CD4-positive, CD25-positive, alpha-beta regulatory T cell (primary cell): ENCODE data around the gene ARID3A. TPM values are rescaled to one million over a fixed set of nuclear protein-coding genes. Genes with fewer than 3 reads are reported as not detected.

Experiments used
- ATAC-seq, 2 donors: fragments of 150-1000 bp; cut with Tn5 transposase; one replicate each; pipeline ENCODE4 v1.10.0; 2021; ENCODE audit warnings: low read depth in 2 of 2, moderate number of reproducible peaks in 2 of 2, moderate library complexity in 1 of 2
- DNase-seq, 3 donors: peaks; one replicate each; pipeline versions ENCODE4 v3.0.0 to v3.0.0-alpha.2; 2012 to 2022; ENCODE audit warnings: mixed read lengths in 1 of 3
- H3K27ac ChIP-seq: one replicate; pipeline ENCODE4 v1.7.0; 2013; ENCODE audit warnings: mild to moderate bottlenecking, low read length; ENCODE audit not compliant: insufficient read depth, poor library complexity, severe bottlenecking
- H3K27me3 ChIP-seq: one replicate; pipeline ENCODE4 v1.7.0; 2013; ENCODE audit warnings: low read length; ENCODE audit not compliant: control insufficient read depth, insufficient read depth
- H3K36me3 ChIP-seq: one replicate; pipeline ENCODE4 v1.7.0; 2013; ENCODE audit warnings: mild to moderate bottlenecking, low read length, moderate library complexity; ENCODE audit not compliant: control insufficient read depth, insufficient read depth
- H3K4me1 ChIP-seq: 2 replicates; pipeline ENCODE4 v1.7.0; 2013; ENCODE audit warnings: mild to moderate bottlenecking, low read length; ENCODE audit not compliant: insufficient read depth, control insufficient read depth, poor library complexity, severe bottlenecking
- H3K4me3 ChIP-seq: one replicate; pipeline ENCODE4 v1.7.0; 2013; ENCODE audit warnings: low read depth, mild to moderate bottlenecking, low read length, moderate library complexity
- H3K9me3 ChIP-seq, 2 experiments: 1 replicate in 1 of 2; 2 replicates in 1 of 2; pipeline ENCODE4 v1.7.0; 2013; ENCODE audit warnings: low read length in 2 of 2, mild to moderate bottlenecking in 1 of 2, moderate library complexity in 1 of 2; ENCODE audit not compliant: control insufficient read depth in 2 of 2
- H3K27ac Mint-ChIP-seq, 3 donors: one replicate each; pipeline ENCODE4 v1.8.0; 2020 to 2022; ENCODE audit warnings: mild to moderate bottlenecking in 3 of 3, mixed read lengths in 3 of 3, moderate library complexity in 2 of 3
- H3K27me3 Mint-ChIP-seq: one replicate; pipeline ENCODE4 v1.8.0; 2022; ENCODE audit warnings: mild to moderate bottlenecking, mixed read lengths
- H3K36me3 Mint-ChIP-seq: one replicate; pipeline ENCODE4 v1.8.0; 2020; ENCODE audit warnings: mixed read lengths
- H3K4me1 Mint-ChIP-seq, 4 donors: one replicate each; pipeline ENCODE4 v1.8.0; 2020 to 2022; ENCODE audit warnings: mixed read lengths in 4 of 4, mild to moderate bottlenecking in 1 of 4
- H3K4me3 Mint-ChIP-seq, 4 donors: one replicate each; pipeline ENCODE4 v1.8.0; 2020 to 2022; ENCODE audit warnings: mild to moderate bottlenecking in 4 of 4, mixed read lengths in 4 of 4, moderate library complexity in 3 of 4
- H3K9me3 Mint-ChIP-seq, 7 donors: one replicate each; pipeline ENCODE4 v1.8.0; 2020 to 2022; ENCODE audit warnings: mixed read lengths in 7 of 7, mild to moderate bottlenecking in 3 of 7, moderate library complexity in 2 of 7
- polyA plus RNA-seq, 4 donors: library from polyadenylated mRNA; unstranded; fragments of 300-500 nt; fragmentation: Illumina TruSeq; gene quantifications; one replicate each; pipeline ENCODE4 v1.2.3, GENCODE V29; 2021
- total RNA-seq: library from RNA; stranded (reverse); gene quantifications from one replicate; pipeline ENCODE4 v1.2.3, GENCODE V29; 2022

The ARID3A gene
- total and polyA plus RNA-seq, 5 donors from 2014 or later, result 0.63 to 14.4 (median 1.3) TPM

DNA sequence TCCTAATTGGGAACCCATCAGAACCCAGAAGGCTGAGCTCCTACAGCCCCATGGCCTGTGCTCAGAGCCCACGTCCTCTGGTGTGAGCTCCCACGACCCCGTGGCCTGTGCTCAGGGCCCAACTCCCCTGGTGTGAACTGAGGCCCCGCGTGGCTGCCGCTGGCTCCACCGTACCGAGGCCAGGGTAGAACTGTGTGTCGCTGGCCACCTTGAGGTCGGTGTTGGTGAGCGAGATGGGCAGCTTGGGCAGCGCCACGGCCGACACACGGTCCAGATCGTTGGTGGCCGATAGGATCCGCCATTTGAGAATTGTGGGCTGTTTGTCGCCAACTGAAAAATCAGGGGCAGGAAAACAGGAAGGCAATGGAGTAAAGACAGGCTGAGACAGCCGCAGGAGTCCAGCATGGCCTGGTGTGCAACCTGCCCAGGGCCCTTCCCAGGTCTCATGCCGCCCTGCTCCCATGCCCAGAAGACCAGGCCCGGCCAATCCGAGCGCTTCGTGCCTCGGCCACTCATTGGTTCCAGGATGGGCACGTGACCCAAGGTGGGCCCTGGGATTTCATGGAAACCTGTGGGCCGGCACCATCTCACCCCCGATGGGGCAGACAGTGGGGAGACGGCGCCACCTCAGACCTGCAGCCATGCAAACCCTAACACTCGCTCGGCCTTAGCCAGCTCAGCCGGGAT is 44.3 kb upstream of the ARID3A start:
- DNase-seq (no peak), ATAC-seq (no peak)
- H3K4me1 Mint-ChIP-seq, result peaks cover 0 to 2% (median 0%) of the 10 kb centered on the region in 4 donors
- no peak overlapping the region for H3K27ac ChIP-seq
- no peaks in the 10 kb centered on the region for H3K9me3 ChIP-seq
- H3K27ac Mint-ChIP-seq, result no peak overlapping the region
- no peaks in the 10 kb centered on the region for H3K27me3 Mint-ChIP-seq
- H3K36me3 Mint-ChIP-seq, result no peaks in the 10 kb centered on the region
- H3K4me3 Mint-ChIP-seq, result no peak overlapping the region
- no peaks in the 10 kb centered on the region for H3K4me1 ChIP-seq
- peaks cover 45% of the 10 kb centered on the region for H3K36me3 ChIP-seq
- no peaks in the 10 kb centered on the region for H3K9me3 Mint-ChIP-seq
- H3K4me3 ChIP-seq, result no peak overlapping the region
- no peaks in the 10 kb centered on the region for H3K27me3 ChIP-seq

DNA sequence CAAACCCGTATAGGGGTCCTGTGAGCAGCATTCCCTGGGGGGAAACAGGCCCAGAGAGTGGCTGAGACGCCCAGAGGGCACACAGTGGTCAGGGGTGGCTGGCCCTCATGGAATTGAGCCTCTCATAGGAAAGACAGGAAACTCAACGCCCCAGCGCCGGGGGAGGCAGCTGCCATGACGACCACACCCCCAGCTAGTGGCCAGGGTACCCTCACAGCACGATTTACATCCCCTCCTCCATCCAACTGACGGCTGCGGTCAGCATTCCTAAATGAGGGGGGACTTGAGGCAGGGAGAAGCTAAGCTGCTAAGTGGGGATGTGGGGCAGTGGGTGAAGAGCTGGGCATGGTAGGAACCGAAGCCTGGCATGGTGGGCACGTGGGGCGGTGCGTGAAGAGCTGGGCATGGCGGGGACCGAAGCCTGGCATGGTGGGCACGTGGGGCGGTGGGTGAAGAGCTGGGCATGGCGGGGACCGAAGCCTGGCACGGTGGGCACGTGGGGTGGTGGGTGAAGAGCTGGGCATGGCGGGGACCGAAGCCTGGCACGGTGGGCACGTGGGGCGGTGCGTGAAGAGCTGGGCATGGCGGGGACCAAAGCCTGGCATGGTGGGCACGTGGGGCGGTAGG is 42.9 kb upstream of the ARID3A start:
- no peaks in the 10 kb centered on the region for H3K9me3 ChIP-seq

DNA sequence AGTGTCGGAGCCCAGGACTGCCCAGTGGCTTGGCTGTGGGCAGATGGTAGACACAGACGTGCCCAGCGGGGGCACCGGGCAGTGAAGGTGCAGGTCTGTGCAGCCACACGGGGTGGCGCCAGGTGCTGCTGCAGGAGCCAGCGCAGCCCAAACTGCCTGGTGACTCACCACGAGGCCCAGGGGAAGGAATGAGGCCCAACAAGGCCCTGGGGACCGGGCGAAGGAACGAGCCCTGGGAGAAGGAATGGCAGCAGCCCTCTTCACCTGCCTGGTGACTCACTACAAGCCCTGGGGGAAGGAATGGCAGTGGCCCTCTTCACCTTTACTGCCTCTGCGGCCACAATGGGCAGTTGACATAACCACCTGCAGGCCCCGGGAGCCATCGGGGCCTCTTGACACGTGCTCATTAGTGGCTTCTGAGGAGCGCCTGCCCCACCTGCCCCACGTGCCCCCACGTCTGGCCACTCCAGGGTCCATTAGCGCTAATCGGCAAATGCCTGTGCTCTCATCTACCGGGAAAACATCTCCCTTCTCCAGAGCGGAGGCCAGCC is 42.1 kb upstream of the ARID3A start:
- peaks cover 0 to 13% (median 0%) of the 10 kb centered on the region in 4 donors for H3K4me1 Mint-ChIP-seq
- no peak overlapping the region for H3K4me3 Mint-ChIP-seq
- H3K27ac Mint-ChIP-seq, result no peak overlapping the region
- DNase-seq, result no peak
- Histone ChIP-seq H3K27ac (no peak overlapping the region), H3K27me3 (no peaks in the 10 kb centered on the region), H3K9me3 (no peaks in the 10 kb centered on the region), H3K4me1 (no peaks in the 10 kb centered on the region), H3K4me3 (no peak overlapping the region), H3K36me3 (peaks cover 54% of the 10 kb centered on the region)
- no peaks in the 10 kb centered on the region for H3K36me3 Mint-ChIP-seq
- H3K27me3 Mint-ChIP-seq, result no peaks in the 10 kb centered on the region
- no peaks in the 10 kb centered on the region for H3K9me3 Mint-ChIP-seq
- no peak for ATAC-seq

More for the DNA sequence above, 42.9 kb upstream of the ARID3A start:
- Mint-ChIP-seq H3K27me3 (no peaks in the 10 kb centered on the region), H3K27ac (no peak overlapping the region), H3K4me1 (peaks cover 0 to 8% (median 0%) of the 10 kb centered on the region in 4 donors), H3K36me3 (no peaks in the 10 kb centered on the region), H3K4me3 (no peak overlapping the region), H3K9me3 (no peaks in the 10 kb centered on the region)
- no peaks in the 10 kb centered on the region for H3K4me1 ChIP-seq
- H3K4me3 ChIP-seq, result no peak overlapping the region
- no peak for DNase-seq
- no peak overlapping the region for H3K27ac ChIP-seq
- H3K36me3 ChIP-seq, result peaks cover 51% of the 10 kb centered on the region
- ATAC-seq, result no peak
- no peaks in the 10 kb centered on the region for H3K27me3 ChIP-seq

GRCh38 chr19:884420-885211 is 41.2 kb upstream of the ARID3A start:
- Mint-ChIP-seq H3K36me3 (no peaks in the 10 kb centered on the region), H3K27ac (no peak overlapping the region), H3K4me1 (peaks cover 0 to 22% (median 0%) of the 10 kb centered on the region in 4 donors), H3K9me3 (no peaks in the 10 kb centered on the region), H3K27me3 (no peaks in the 10 kb centered on the region), H3K4me3 (no peak overlapping the region)
- peaks cover 60% of the 10 kb centered on the region for H3K36me3 ChIP-seq
- no peak overlapping the region for H3K27ac ChIP-seq
- H3K4me1 ChIP-seq, result no peaks in the 10 kb centered on the region
- DNase-seq, result no peak
- H3K27me3 ChIP-seq, result no peaks in the 10 kb centered on the region
- ATAC-seq, result no peak
- H3K9me3 ChIP-seq, result no peaks in the 10 kb centered on the region
- no peak overlapping the region for H3K4me3 ChIP-seq

GRCh38 chr19:885536-886224 is 40.2 kb upstream of the ARID3A start:
- Mint-ChIP-seq H3K27me3 (no peaks in the 10 kb centered on the region), H3K27ac (no peak overlapping the region), H3K36me3 (no peaks in the 10 kb centered on the region), H3K4me1 (peaks cover 0 to 32% (median 2%) of the 10 kb centered on the region in 4 donors), H3K4me3 (no peak overlapping the region), H3K9me3 (no peaks in the 10 kb centered on the region)
- Histone ChIP-seq H3K36me3 (peaks cover 68% of the 10 kb centered on the region), H3K9me3 (no peaks in the 10 kb centered on the region), H3K27ac (no peak overlapping the region), H3K4me1 (peaks cover 2% of the 10 kb centered on the region), H3K4me3 (no peak overlapping the region), H3K27me3 (no peaks in the 10 kb centered on the region)
- DNase-seq (no peak), ATAC-seq (no peak)

DNA sequence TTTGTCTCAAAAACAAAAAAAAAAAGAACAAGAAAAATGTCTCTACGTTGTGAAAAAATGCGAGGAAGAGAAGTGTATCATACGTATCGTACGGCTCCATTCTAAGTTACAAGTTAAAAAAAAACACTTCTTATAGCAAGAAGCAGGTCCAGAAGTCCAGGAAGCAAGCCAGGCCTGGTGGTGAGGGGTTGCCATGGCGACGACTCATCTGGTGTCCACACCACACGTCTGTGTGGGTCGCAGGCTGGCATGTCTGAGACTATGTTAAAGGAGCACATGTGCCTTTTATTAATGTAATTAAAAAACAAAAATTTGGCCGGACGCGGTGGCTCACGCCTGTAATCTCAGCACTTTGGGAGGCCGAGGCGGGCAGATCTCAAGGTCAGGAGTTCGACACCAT is 38.8 kb upstream of the ARID3A start:
- H3K36me3 ChIP-seq, result peaks cover 55% of the 10 kb centered on the region

DNA sequence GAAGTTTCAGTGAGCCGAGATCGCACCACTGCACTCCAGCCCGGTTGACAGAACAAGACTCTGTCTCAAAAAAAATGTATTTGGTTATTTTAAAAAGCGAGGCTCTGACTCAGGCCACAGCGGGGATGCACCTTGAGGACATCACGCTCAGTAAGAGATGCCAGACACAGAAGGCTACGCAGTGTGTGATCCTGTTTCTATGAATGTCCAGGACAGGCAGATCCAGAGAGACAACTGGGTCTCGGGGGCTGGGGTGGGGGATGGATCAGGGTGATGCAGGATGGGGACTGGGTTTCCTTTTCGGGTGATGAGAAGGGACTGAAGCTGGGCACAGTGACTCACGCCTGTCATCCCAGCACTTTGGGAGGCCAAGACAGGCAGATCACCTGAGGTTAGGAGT is 38.2 kb upstream of the ARID3A start:
- ATAC-seq (no peak), DNase-seq (no peak)
- Histone ChIP-seq H3K36me3 (peaks cover 51% of the 10 kb centered on the region), H3K27ac (no peak overlapping the region), H3K27me3 (no peaks in the 10 kb centered on the region), H3K4me3 (no peak overlapping the region), H3K4me1 (peaks cover 12% of the 10 kb centered on the region), H3K9me3 (no peaks in the 10 kb centered on the region)
- H3K9me3 Mint-ChIP-seq, result no peaks in the 10 kb centered on the region
- H3K4me1 Mint-ChIP-seq, result peaks cover 0 to 36% (median 4%) of the 10 kb centered on the region in 4 donors
- H3K4me3 Mint-ChIP-seq, result peak overlapping the region in 1 of 4 donors; percentile 46
- no peaks in the 10 kb centered on the region for H3K36me3 Mint-ChIP-seq
- H3K27ac Mint-ChIP-seq, result peak overlapping the region in 1 of 3 donors; percentile 69
- H3K27me3 Mint-ChIP-seq, result no peaks in the 10 kb centered on the region

More for the DNA sequence above, 38.8 kb upstream of the ARID3A start:
- ATAC-seq (no peak), DNase-seq (no peak)
- Histone ChIP-seq H3K27me3 (no peaks in the 10 kb centered on the region), H3K4me3 (no peak overlapping the region), H3K9me3 (no peaks in the 10 kb centered on the region), H3K4me1 (peaks cover 7% of the 10 kb centered on the region), H3K27ac (no peak overlapping the region)
- Mint-ChIP-seq H3K4me3 (no peak overlapping the region), H3K36me3 (no peaks in the 10 kb centered on the region), H3K27me3 (no peaks in the 10 kb centered on the region), H3K4me1 (peaks cover 0 to 37% (median 4%) of the 10 kb centered on the region in 4 donors), H3K27ac (no peak overlapping the region), H3K9me3 (no peaks in the 10 kb centered on the region)
